Measurements from ENCODE around the gene PPP1R37. TPM values are rescaled to one million over a fixed set of nuclear protein-coding genes. Genes with fewer than 3 reads are reported as not detected.
A peak's percentile ranks its signal among the peaks of the same experiment; 100 is the strongest.

The PPP1R37 gene
- total and polyA plus RNA-seq, 2 of the 13 experiments (the other 11 are each of a cell fraction or from before 2014, with no cell fraction given) = 9.0 to 14.3 TPM

- TF ChIP-seq, protein P1, sequence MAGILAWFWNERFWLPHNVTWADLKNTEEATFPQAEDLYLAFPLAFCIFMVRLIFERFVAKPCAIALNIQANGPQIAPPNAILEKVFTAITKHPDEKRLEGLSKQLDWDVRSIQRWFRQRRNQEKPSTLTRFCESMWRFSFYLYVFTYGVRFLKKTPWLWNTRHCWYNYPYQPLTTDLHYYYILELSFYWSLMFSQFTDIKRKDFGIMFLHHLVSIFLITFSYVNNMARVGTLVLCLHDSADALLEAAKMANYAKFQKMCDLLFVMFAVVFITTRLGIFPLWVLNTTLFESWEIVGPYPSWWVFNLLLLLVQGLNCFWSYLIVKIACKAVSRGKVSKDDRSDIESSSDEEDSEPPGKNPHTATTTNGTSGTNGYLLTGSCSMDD (CRISPR knock-in tag; IDR thresholded peaks at IDR 0.05) = no peak
- TF ChIP-seq ZKSCAN1 (IDR thresholded peaks at IDR 0.05; ENCODE audit: low read length) = no peak
- TF ChIP-seq MTF2 (CRISPR knock-in tag; IDR thresholded peaks at IDR 0.05; ENCODE audit: borderline replicate concordance) = peak; percentile 79; the same call in 1 of the 2 replicates
- TF ChIP-seq ADNP (CRISPR knock-in tag; IDR thresholded peaks at IDR 0.05) = no peak
- TF ChIP-seq MLLT10 (CRISPR knock-in tag; IDR thresholded peaks at IDR 0.05) = no peak
- TF ChIP-seq RBAK (CRISPR knock-in tag; IDR thresholded peaks at IDR 0.05) = no peak
- TF ChIP-seq CENPT (CRISPR knock-in tag; IDR thresholded peaks at IDR 0.05; ENCODE audit: low read depth) = no peak
- TF ChIP-seq ZSCAN20 (CRISPR knock-in tag; IDR thresholded peaks at IDR 0.05; ENCODE audit: borderline replicate concordance) = no peak; the same call in 1 of the 2 replicates
- peak; percentile 57; the same call in 1 of the 2 replicates for TF ChIP-seq ERF (CRISPR knock-in tag; IDR thresholded peaks at IDR 0.05)
- TF ChIP-seq ZNF609 (CRISPR knock-in tag; IDR thresholded peaks at IDR 0.05; ENCODE audit: borderline replicate concordance) = no peak
- no peak for TF ChIP-seq XRCC5 (optimal IDR thresholded peaks at IDR 0.05; ENCODE audit: low read length)
- TF ChIP-seq HMGXB4 (CRISPR knock-in tag; IDR thresholded peaks at IDR 0.05; ENCODE audit: borderline replicate concordance in 1 of 2, low read depth in 1 of 2) = peak in 1 of 2 experiments; percentile 43; a peak in 2 of 4 replicates
- TF ChIP-seq ARID3A (IDR thresholded peaks at IDR 0.05; ENCODE audit: low read depth, low read length) = no peak
- TF ChIP-seq, protein P2, sequence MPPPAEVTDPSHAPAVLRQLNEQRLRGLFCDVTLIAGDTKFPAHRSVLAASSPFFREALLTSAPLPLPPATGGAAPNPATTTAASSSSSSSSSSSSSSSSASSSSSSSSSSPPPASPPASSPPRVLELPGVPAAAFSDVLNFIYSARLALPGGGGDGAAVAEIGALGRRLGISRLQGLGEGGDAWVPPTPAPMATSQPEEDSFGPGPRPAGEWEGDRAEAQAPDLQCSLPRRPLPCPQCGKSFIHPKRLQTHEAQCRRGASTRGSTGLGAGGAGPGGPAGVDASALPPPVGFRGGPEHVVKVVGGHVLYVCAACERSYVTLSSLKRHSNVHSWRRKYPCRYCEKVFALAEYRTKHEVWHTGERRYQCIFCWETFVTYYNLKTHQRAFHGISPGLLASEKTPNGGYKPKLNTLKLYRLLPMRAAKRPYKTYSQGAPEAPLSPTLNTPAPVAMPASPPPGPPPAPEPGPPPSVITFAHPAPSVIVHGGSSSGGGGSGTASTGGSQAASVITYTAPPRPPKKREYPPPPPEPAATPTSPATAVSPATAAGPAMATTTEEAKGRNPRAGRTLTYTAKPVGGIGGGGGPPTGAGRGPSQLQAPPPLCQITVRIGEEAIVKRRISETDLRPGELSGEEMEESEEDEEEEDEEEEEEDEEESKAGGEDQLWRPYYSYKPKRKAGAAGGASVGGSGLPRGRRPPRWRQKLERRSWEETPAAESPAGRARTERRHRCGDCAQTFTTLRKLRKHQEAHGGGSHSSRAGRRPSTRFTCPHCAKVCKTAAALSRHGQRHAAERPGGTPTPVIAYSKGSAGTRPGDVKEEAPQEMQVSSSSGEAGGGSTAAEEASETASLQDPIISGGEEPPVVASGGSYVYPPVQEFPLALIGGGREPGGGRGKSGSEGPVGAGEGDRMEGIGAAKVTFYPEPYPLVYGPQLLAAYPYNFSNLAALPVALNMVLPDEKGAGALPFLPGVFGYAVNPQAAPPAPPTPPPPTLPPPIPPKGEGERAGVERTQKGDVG (CRISPR knock-in tag; IDR thresholded peaks at IDR 0.05; ENCODE audit: borderline replicate concordance) = no peak
- no peak for TF ChIP-seq KAT8 (CRISPR knock-in tag; IDR thresholded peaks at IDR 0.05)
Observed at GRCh38 chr19:45076029-45076850, 16.7 kb upstream of the PPP1R37 start, which contains the start of gene ZNF296 (continued).

All from HepG2 (cell line).